AG09319 (cell line): ENCODE data around the gene BRSK2.

Experiments used
- DNase-seq: peaks from one replicate; pipeline ENCODE4 v3.0.0-alpha.2; 2010; ENCODE audit warnings: low read depth; ENCODE audit errors: extremely low read depth
- TF ChIP-seq, protein P1 (sequence below): IDR thresholded peaks from 2 replicates; pipeline ENCODE4 v1.5.1; 2011; ENCODE audit warnings: low read depth, mild to moderate bottlenecking, inconsistent platforms, low read length, moderate library complexity

The BRSK2 gene

DNA sequence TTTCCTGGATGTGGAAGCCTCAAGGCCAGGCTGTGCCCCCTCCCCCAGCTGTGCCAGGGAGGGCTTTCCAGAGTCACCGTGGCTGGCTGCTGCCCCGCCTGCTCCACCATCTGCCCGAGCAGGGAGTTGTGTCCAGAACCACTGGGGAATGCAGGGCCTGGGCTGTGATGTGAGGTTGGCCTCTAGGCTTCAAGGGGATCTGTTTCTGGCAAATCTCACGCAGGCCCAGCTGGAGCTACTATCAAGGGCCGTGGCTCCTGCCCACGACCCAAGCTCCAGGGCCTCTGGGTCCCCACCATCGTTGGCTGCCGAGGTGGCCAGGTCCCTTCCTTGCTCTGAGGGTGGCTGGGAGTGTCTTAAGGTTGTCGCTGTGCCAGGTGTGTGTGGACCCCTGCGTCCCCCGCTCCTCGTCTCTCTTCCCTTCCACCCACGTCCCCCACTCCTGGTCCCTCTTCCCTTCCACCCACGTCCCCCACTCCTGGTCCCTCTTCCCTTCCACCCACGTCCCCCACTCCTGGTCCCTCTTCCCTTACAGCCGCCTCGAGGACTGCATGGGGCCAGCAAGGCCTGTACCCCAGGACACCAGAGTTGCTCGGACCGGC is 6.1 kb downstream of the BRSK2 start:
- TF ChIP-seq, protein P1, sequence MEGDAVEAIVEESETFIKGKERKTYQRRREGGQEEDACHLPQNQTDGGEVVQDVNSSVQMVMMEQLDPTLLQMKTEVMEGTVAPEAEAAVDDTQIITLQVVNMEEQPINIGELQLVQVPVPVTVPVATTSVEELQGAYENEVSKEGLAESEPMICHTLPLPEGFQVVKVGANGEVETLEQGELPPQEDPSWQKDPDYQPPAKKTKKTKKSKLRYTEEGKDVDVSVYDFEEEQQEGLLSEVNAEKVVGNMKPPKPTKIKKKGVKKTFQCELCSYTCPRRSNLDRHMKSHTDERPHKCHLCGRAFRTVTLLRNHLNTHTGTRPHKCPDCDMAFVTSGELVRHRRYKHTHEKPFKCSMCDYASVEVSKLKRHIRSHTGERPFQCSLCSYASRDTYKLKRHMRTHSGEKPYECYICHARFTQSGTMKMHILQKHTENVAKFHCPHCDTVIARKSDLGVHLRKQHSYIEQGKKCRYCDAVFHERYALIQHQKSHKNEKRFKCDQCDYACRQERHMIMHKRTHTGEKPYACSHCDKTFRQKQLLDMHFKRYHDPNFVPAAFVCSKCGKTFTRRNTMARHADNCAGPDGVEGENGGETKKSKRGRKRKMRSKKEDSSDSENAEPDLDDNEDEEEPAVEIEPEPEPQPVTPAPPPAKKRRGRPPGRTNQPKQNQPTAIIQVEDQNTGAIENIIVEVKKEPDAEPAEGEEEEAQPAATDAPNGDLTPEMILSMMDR = no peak
- no peak for DNase-seq

DNA sequence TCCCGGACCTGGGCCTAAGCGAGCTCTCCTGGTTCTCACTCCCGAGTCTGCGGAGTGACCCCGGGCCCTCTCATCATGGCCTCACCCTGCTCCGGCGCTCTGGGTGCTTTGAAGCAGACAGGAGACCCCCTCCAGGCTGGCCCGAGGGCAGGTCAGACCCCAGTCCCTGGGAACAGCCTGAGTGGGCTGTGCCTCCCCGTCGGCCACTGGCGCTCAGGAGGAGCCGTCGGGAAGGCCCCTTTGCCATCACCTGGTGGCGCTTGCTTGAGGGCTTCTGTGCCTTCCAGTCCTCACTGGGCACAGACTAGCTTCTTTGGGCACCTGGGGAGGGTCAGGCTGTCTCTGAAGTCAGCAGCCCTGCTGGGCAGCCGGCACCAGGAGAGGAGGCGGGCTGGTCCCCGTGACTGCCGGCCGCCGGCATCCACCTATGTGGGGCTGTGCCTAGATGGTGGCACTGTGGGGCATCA is 6.7 kb downstream of the BRSK2 start:
- no peak for DNase-seq
- TF ChIP-seq, protein P1 = no peak

DNA sequence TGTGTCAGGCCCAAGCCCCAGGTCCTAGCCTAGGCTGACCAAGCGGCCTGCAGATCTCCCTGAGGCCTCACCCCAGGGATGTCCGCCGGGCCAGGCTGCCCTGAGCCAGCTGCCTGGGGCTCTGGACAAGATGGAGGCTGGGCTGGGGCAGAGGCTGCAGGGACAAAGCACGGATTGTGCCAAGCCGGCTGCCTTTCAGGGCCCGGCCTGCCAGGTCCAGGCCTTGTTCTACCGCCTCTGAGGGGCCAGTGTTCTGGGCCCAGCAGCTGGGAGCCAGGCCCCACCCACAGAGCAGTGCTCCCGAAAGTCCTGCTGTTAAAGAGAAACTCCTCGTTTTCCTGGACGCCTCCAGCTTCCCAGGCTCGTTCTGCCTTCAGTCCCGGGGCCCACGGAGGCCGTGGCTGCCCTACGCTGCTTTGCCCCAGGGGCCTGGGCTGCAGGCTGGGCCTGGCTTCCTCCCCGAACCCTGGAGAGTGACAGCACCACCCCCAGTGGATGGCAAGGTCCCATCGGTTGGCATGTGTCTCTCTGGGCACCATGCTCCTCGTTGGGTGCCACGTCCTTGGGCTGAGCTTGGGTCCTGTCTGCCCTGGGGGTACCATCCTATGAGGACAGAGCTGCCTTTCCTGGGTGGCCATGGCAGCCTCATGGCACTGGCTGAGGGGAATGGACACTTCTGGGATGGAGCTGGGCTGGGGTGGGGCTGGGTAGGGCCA is 7.6 kb downstream of the BRSK2 start:
- DNase-seq = no peak
- TF ChIP-seq, protein P1 = no peak

DNA sequence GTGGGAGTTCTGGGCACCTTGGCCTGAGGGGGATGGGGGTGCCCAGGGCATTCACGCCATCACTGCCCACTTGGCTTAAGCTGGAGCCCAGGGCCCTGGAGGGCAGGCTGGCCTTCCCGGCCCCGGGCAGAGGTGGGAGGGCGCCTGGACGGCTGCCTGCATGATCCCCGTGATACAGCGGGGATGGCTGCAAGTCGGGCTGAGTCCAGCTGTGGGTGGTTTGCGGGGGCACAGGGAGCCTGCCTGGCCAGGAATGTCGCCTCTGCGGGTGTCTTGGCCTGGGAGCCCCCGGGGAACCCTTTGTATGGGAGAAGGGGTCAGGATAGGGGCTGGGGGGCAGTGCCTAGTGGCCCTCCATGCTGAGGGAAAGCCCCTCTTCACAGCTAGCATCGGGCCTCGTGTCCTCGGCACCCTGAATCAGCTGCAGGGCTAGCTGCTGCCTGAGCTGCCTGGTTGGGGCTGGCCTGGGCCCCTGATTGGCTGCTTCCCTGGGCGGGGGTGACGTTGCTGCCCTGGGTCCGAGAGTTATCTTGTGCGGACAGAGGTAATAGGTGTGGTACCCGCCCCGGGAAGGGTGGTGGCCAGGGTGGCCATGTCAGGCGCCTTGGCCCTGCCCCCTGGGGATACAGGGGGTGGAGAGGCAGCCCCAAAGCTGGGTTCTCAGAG is 8.3 kb downstream of the BRSK2 start:
- TF ChIP-seq, protein P1 = no peak
- no peak for DNase-seq

DNA sequence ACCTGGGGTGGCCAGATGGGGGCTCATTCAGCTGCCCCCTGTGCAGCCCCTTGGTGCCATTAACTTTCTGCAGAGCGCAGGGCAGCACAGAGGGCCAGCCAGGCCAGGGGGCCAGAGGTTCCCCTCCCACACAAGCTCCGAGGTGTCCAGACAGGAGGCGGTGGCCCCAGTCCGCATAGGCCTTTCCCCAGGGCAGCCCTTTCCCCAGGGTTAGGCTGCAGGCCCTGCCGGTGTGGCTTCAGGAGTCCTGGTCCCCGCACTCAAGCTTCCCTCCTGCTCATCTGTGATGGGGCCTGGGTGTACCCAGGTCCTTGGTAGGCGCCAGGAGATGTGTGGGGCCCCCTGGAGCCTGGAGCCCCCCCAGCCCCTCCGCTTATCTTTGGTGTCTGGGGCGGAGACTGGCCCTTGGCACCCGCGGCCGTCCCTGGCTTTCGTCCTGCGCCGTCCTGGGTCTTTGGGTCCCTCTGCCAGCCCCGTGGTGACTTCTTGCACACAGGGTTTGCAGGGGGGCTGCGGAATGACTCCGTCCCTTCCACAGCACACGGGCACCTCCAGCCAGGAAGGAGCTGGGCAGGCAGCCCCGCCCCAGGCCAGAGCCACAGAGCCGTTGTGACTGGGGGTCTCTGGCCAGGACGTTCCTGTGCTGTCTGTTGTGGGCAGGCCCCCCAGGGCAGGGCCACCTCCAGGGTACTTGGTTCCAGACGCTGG is 8.9 kb downstream of the BRSK2 start:
- DNase-seq = no peak
- TF ChIP-seq, protein P1 = no peak

DNA sequence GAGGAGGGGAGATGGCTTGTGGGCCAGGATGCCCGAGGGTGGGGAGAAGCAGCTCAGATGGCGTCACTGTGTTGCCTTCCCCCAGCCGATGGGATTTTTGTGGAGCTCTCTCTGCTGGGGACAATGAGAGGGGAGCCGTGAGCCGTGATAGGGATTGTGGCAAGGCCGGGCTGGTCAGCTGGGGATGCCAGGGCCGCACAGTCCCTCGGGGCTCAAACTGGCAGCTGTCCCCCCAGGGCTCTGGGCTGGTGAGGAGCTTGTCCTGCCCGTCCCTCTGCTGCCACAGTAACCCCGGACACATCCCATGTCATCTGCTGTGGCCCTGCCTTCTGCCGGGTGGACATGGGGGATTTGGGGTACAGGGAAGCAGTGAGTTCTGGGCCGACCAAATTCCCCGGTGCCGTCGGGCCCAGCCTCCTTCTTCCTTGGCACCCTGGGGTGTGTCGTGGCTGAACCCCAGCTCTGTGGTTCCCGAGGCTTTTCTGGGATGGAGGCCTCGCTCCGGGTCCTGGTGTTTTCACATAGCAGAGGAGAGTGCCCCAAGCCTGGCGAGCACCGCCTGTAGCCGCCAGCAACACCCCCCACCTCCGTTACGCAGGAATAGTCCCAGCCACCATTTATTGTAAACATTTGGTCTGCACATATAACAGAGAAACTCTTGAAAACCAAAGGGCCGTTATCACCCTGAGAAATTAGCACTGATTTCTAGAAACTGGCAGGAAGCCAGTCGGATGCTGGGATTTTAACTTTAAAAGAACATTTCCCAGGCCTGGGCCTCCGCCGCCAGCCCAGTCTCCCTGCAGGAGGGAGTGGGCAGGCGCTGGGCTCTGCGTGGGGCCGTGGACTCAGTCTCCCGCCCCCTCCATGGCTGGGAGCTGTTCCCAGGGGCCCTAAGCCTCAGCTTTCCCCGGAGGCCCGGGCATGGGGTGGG is 9.9 kb downstream of the BRSK2 start:
- DNase-seq = no peak

More for the DNA sequence above, 9.9 kb downstream of the BRSK2 start:
- TF ChIP-seq, protein P1 = no peak
